Measurements from ENCODE around the gene CAPZA2. TPM values are rescaled to one million over a fixed set of nuclear protein-coding genes. Genes with fewer than 3 reads are reported as not detected.
A peak's percentile ranks its signal among the peaks of the same experiment; 100 is the strongest.

CAPZA2 gene
- total and polyA plus RNA-seq, 5 donors from 2014 or later: 118 to 267 (median 224) TPM

- H3K27me3 ChIP-seq (ENCODE audit: control insufficient read depth, insufficient read depth, low read length): no peaks in the 10 kb centered on the region
- no peak overlapping the region for H3K27ac ChIP-seq (ENCODE audit: insufficient read depth, low read length, poor library complexity, severe bottlenecking)
- no peak overlapping the region for H3K27ac Mint-ChIP-seq
- no peak overlapping the region for H3K4me3 ChIP-seq (ENCODE audit: low read depth, low read length)
- DNase-seq (no peak), ATAC-seq (ENCODE audit: low read depth in 2 of 2) (no peak)
- no peaks in the 10 kb centered on the region for H3K27me3 Mint-ChIP-seq
- H3K4me1 ChIP-seq (ENCODE audit: control insufficient read depth, insufficient read depth, low read length, poor library complexity, severe bottlenecking): peaks cover 15% of the 10 kb centered on the region
- H3K4me1 Mint-ChIP-seq: peaks cover 39 to 57% (median 42%) of the 10 kb centered on the region in 4 donors
- no peak overlapping the region for H3K4me3 Mint-ChIP-seq
- peaks cover 5% of the 10 kb centered on the region in 2 experiments for H3K9me3 ChIP-seq (ENCODE audit: control insufficient read depth in 2 of 2, low read length in 2 of 2)
- peaks cover 29% of the 10 kb centered on the region for H3K36me3 ChIP-seq (ENCODE audit: control insufficient read depth, insufficient read depth, low read length)
- H3K9me3 Mint-ChIP-seq: peaks cover 0 to 8% (median 1%) of the 10 kb centered on the region in 7 donors
- peaks cover 30% of the 10 kb centered on the region for H3K36me3 Mint-ChIP-seq
These were observed 22.3 kb downstream of the CAPZA2 start for GRCh38 chr7:116884691-116885090.

DNA sequence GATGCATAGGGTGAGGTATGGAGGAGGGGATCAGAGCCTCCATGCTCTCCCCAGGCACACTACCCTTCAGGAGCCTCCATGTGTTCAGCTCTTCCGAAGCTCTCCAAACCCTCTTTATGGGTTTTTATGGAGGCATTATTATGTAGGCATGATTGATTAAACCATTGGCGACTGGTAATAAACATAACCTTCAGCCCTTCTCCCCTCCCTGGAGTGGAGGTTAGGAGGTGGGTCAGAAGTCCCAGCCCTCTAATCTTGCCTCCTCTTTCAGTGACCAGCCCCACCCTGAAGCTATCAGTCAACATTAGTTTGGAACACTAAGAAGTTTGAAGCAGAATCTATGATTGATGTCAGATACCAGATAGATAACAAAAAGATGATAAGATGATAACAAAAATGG lies 23.3 kb downstream of the CAPZA2 start:
- H3K27me3 Mint-ChIP-seq: no peaks in the 10 kb centered on the region
- peaks cover 35% of the 10 kb centered on the region for H3K36me3 Mint-ChIP-seq
- H3K27ac Mint-ChIP-seq: peak overlapping the region in 2 of 3 donors; percentile 37 to 57
- no peaks in the 10 kb centered on the region for H3K27me3 ChIP-seq (ENCODE audit: control insufficient read depth, insufficient read depth, low read length)
- peaks cover 35 to 54% (median 42%) of the 10 kb centered on the region in 4 donors for H3K4me1 Mint-ChIP-seq
- peaks cover 37% of the 10 kb centered on the region for H3K36me3 ChIP-seq (ENCODE audit: control insufficient read depth, insufficient read depth, low read length)
- peaks cover 0 to 8% (median 1%) of the 10 kb centered on the region in 7 donors for H3K9me3 Mint-ChIP-seq
- no peak for ATAC-seq (ENCODE audit: low read depth in 2 of 2)
- DNase-seq: no peak
- no peak overlapping the region for H3K27ac ChIP-seq (ENCODE audit: insufficient read depth, low read length, poor library complexity, severe bottlenecking)
- H3K4me3 ChIP-seq (ENCODE audit: low read depth, low read length): no peak overlapping the region
- peaks cover 5% of the 10 kb centered on the region in 2 experiments for H3K9me3 ChIP-seq (ENCODE audit: control insufficient read depth in 2 of 2, low read length in 2 of 2)
- peaks cover 15% of the 10 kb centered on the region for H3K4me1 ChIP-seq (ENCODE audit: control insufficient read depth, insufficient read depth, low read length, poor library complexity, severe bottlenecking)
- no peak overlapping the region for H3K4me3 Mint-ChIP-seq

DNA sequence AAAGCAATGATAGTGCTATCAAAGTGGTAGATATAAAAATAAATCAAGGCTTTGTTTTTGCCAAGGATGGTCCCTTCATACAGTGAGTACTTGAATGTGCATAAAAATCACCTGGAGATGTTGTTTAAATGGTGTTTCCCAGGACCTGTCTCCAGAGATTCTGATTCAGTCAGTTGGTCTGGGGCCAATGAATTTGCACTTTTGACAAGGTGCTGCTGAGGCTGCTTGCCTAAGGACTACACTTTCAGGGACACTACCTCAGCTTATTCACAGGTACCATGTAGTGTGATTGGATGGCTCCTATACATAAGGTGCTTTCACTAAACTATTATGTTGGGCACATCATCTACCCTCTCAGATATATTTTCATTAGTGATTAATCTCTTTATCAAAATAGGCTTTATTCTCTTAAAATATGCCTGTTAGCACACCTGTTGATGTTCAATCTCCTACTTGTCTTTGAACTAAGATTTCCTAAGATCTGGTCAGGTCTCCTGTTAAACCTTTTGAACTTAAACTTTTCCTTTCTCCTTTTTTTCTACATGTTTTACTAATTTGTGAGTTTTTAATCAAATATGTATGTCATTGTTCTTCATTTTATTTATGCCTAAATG lies 24.3 kb downstream of the CAPZA2 start:
- peak overlapping the region in 1 of 3 donors; percentile 5 for H3K27ac Mint-ChIP-seq
- Histone ChIP-seq H3K36me3 (ENCODE audit: control insufficient read depth, insufficient read depth, low read length) (peaks cover 42% of the 10 kb centered on the region), H3K9me3 (ENCODE audit: control insufficient read depth in 2 of 2, low read length in 2 of 2) (peaks cover 5% of the 10 kb centered on the region in 2 experiments), H3K4me3 (ENCODE audit: low read depth, low read length) (no peak overlapping the region), H3K27ac (ENCODE audit: insufficient read depth, low read length, poor library complexity, severe bottlenecking) (no peak overlapping the region), H3K4me1 (ENCODE audit: control insufficient read depth, insufficient read depth, low read length, poor library complexity, severe bottlenecking) (peaks cover 15% of the 10 kb centered on the region), H3K27me3 (ENCODE audit: control insufficient read depth, insufficient read depth, low read length) (no peaks in the 10 kb centered on the region)
- no peak overlapping the region for H3K4me3 Mint-ChIP-seq
- ATAC-seq (ENCODE audit: low read depth in 2 of 2): no peak
- H3K36me3 Mint-ChIP-seq: peaks cover 35% of the 10 kb centered on the region
- no peak for DNase-seq
- H3K27me3 Mint-ChIP-seq: no peaks in the 10 kb centered on the region
- H3K9me3 Mint-ChIP-seq: peaks cover 0 to 8% (median 1%) of the 10 kb centered on the region in 7 donors
- H3K4me1 Mint-ChIP-seq: peaks cover 32 to 49% (median 38%) of the 10 kb centered on the region in 4 donors

DNA sequence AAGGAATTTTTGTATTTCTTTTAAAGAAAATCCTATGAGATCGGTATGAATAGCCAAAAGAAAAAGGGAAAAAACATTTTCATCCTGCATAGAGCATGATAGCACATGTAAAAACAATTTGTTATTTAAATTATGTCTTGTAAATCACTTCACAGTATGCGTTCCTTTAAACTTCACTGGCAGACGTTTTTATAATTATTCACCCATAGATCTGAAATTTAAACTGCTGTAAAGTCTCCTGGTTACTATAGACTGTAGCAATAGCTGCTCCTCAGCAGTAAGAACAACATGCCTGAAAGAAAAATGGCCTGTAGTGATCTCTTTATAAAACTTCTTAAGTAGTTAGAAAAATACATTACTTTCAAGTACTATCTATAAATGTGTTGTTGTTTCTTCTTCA lies 26.5 kb downstream of the CAPZA2 start:
- H3K9me3 ChIP-seq (ENCODE audit: control insufficient read depth in 2 of 2, low read length in 2 of 2): peaks cover 5% of the 10 kb centered on the region in 2 experiments
- DNase-seq (no peak), ATAC-seq (ENCODE audit: low read depth in 2 of 2) (no peak)
- no peak overlapping the region for H3K27ac Mint-ChIP-seq
- no peak overlapping the region for H3K4me3 Mint-ChIP-seq
- no peaks in the 10 kb centered on the region for H3K27me3 Mint-ChIP-seq
- H3K9me3 Mint-ChIP-seq: peaks cover 0 to 8% (median 1%) of the 10 kb centered on the region in 7 donors
- no peak overlapping the region for H3K4me3 ChIP-seq (ENCODE audit: low read depth, low read length)
- no peak overlapping the region for H3K27ac ChIP-seq (ENCODE audit: insufficient read depth, low read length, poor library complexity, severe bottlenecking)
- H3K4me1 Mint-ChIP-seq: peaks cover 28 to 45% (median 37%) of the 10 kb centered on the region in 4 donors
- peaks cover 44% of the 10 kb centered on the region for H3K36me3 Mint-ChIP-seq
- H3K4me1 ChIP-seq (ENCODE audit: control insufficient read depth, insufficient read depth, low read length, poor library complexity, severe bottlenecking): peaks cover 15% of the 10 kb centered on the region
- H3K36me3 ChIP-seq (ENCODE audit: control insufficient read depth, insufficient read depth, low read length): peaks cover 55% of the 10 kb centered on the region
- no peaks in the 10 kb centered on the region for H3K27me3 ChIP-seq (ENCODE audit: control insufficient read depth, insufficient read depth, low read length)

DNA sequence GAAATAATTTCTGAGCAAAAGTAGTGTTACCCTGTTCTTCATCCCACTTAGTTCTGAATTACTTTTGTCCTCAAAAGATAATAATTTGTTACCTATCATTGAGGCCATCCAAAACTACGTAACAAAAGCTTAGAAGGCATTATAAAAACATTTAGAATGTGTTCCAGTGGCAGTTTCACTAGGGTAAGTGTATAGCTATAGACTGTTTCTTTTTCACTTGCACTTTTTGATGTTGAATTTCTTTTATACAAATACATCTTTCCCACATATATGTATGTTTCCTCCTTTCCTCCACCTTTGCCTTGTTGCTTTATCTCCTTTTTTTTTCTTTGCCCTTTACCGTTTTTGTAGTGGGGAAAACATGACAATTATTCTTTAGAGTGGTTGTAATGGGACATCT lies 33.5 kb downstream of the CAPZA2 start:
- no peaks in the 10 kb centered on the region for H3K27me3 ChIP-seq (ENCODE audit: control insufficient read depth, insufficient read depth, low read length)
- no peaks in the 10 kb centered on the region for H3K4me1 ChIP-seq (ENCODE audit: control insufficient read depth, insufficient read depth, low read length, poor library complexity, severe bottlenecking)
- Mint-ChIP-seq H3K27me3 (no peaks in the 10 kb centered on the region), H3K36me3 (peaks cover 35% of the 10 kb centered on the region), H3K4me1 (peaks cover 16 to 42% (median 30%) of the 10 kb centered on the region in 4 donors), H3K4me3 (no peak overlapping the region), H3K27ac (no peak overlapping the region), H3K9me3 (peaks cover 0 to 5% (median 0%) of the 10 kb centered on the region in 7 donors)
- H3K9me3 ChIP-seq (ENCODE audit: control insufficient read depth in 2 of 2, low read length in 2 of 2): no peaks in the 10 kb centered on the region
- no peak overlapping the region for H3K4me3 ChIP-seq (ENCODE audit: low read depth, low read length)
- no peak overlapping the region for H3K27ac ChIP-seq (ENCODE audit: insufficient read depth, low read length, poor library complexity, severe bottlenecking)
- peaks cover 52% of the 10 kb centered on the region for H3K36me3 ChIP-seq (ENCODE audit: control insufficient read depth, insufficient read depth, low read length)
- ATAC-seq (ENCODE audit: low read depth in 2 of 2): no peak
- no peak for DNase-seq

DNA sequence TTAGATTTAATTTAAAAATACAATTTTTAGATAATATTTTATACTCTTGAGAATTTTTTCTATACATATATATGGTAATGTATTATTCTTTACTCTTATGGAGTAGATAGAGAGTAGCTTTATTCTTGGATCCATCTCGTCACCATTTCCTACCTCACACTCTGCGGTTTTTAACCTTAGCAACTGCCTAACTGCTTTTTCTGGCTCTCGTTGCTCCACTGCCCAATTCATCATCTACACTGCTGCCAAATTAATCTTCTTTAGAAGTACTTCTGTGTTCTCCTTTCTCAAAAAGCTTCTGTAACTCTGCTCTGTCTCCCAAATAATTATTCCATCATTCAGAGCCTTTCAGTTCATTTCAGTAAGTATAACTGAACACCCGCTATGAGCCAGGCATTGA lies 35.3 kb downstream of the CAPZA2 start:
- DNase-seq (no peak), ATAC-seq (ENCODE audit: low read depth in 2 of 2) (no peak)
- Mint-ChIP-seq H3K36me3 (peaks cover 36% of the 10 kb centered on the region), H3K27me3 (no peaks in the 10 kb centered on the region), H3K4me1 (peaks cover 13 to 50% (median 36%) of the 10 kb centered on the region in 4 donors), H3K4me3 (no peak overlapping the region), H3K9me3 (peaks cover 0 to 5% (median 0%) of the 10 kb centered on the region in 7 donors), H3K27ac (peak overlapping the region in 1 of 3 donors; percentile 36)
- Histone ChIP-seq H3K9me3 (ENCODE audit: control insufficient read depth in 2 of 2, low read length in 2 of 2) (no peaks in the 10 kb centered on the region), H3K4me3 (ENCODE audit: low read depth, low read length) (no peak overlapping the region), H3K27ac (ENCODE audit: insufficient read depth, low read length, poor library complexity, severe bottlenecking) (no peak overlapping the region), H3K36me3 (ENCODE audit: control insufficient read depth, insufficient read depth, low read length) (peaks cover 56% of the 10 kb centered on the region), H3K4me1 (ENCODE audit: control insufficient read depth, insufficient read depth, low read length, poor library complexity, severe bottlenecking) (no peaks in the 10 kb centered on the region), H3K27me3 (ENCODE audit: control insufficient read depth, insufficient read depth, low read length) (no peaks in the 10 kb centered on the region)

GRCh38 chr7:116899308-116899707 lies 36.9 kb downstream of the CAPZA2 start:
- H3K4me1 Mint-ChIP-seq: peaks cover 13 to 52% (median 34%) of the 10 kb centered on the region in 4 donors
- peaks cover 0 to 5% (median 0%) of the 10 kb centered on the region in 7 donors for H3K9me3 Mint-ChIP-seq
- DNase-seq (no peak), ATAC-seq (ENCODE audit: low read depth in 2 of 2) (no peak)
- no peaks in the 10 kb centered on the region for H3K27me3 Mint-ChIP-seq
- Histone ChIP-seq H3K4me1 (ENCODE audit: control insufficient read depth, insufficient read depth, low read length, poor library complexity, severe bottlenecking) (no peaks in the 10 kb centered on the region), H3K27ac (ENCODE audit: insufficient read depth, low read length, poor library complexity, severe bottlenecking) (no peak overlapping the region), H3K9me3 (ENCODE audit: control insufficient read depth in 2 of 2, low read length in 2 of 2) (no peaks in the 10 kb centered on the region), H3K36me3 (ENCODE audit: control insufficient read depth, insufficient read depth, low read length) (peaks cover 52% of the 10 kb centered on the region), H3K27me3 (ENCODE audit: control insufficient read depth, insufficient read depth, low read length) (no peaks in the 10 kb centered on the region), H3K4me3 (ENCODE audit: low read depth, low read length) (no peak overlapping the region)
- H3K36me3 Mint-ChIP-seq: peaks cover 34% of the 10 kb centered on the region
- no peak overlapping the region for H3K4me3 Mint-ChIP-seq
- no peak overlapping the region for H3K27ac Mint-ChIP-seq

DNA sequence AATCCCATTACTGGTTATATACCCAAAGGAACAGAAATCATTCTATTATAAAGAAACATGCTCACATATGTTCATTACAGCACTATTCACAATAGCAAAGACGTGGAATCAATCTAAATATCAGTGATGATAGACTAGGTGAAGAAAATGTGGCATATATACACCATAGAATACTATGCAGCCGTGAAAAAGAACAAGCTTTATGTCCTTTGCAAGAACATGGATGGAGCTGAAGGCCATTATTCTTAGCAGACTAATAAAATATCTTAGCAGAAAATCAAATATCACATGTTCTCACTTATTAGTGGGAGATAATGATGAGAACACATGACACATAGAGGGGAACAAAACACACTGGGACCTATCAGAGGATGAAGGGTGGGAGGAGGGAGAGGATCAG lies 38.8 kb downstream of the CAPZA2 start:
- H3K36me3 ChIP-seq (ENCODE audit: control insufficient read depth, insufficient read depth, low read length): peaks cover 60% of the 10 kb centered on the region
- DNase-seq (no peak), ATAC-seq (ENCODE audit: low read depth in 2 of 2) (no peak)
- no peak overlapping the region for H3K27ac ChIP-seq (ENCODE audit: insufficient read depth, low read length, poor library complexity, severe bottlenecking)
- no peaks in the 10 kb centered on the region for H3K9me3 ChIP-seq (ENCODE audit: control insufficient read depth in 2 of 2, low read length in 2 of 2)
- Mint-ChIP-seq H3K36me3 (peaks cover 40% of the 10 kb centered on the region), H3K27me3 (no peaks in the 10 kb centered on the region), H3K4me3 (peak overlapping the region in 1 of 4 donors; percentile 61), H3K9me3 (peaks cover 0 to 5% (median 0%) of the 10 kb centered on the region in 7 donors), H3K27ac (peak overlapping the region in 1 of 3 donors; percentile 11), H3K4me1 (peaks cover 14 to 45% (median 29%) of the 10 kb centered on the region in 4 donors)
- H3K27me3 ChIP-seq (ENCODE audit: control insufficient read depth, insufficient read depth, low read length): no peaks in the 10 kb centered on the region
- H3K4me1 ChIP-seq (ENCODE audit: control insufficient read depth, insufficient read depth, low read length, poor library complexity, severe bottlenecking): no peaks in the 10 kb centered on the region
- H3K4me3 ChIP-seq (ENCODE audit: low read depth, low read length): no peak overlapping the region

All from CD4-positive, CD25-positive, alpha-beta regulatory T cell (primary cell).